SK-N-SH (cell line): ENCODE results near the gene THAP6. TPM values are rescaled to one million over a fixed set of nuclear protein-coding genes. Genes with fewer than 3 reads are reported as not detected.

Experiments used
- CTCF ChIA-PET: fragments of 300-600, 350-600 bp; formaldehyde crosslinking; extraction: SDS; loops from one replicate; lab custom pipeline; 2021; lab: Yijun Ruan, JAX
- POLR2A ChIA-PET: fragments of 350-600 bp; sonication (Branson Sonifier 250); formaldehyde crosslinking; extraction: SDS; loops from one replicate; lab custom pipeline; 2020; ENCODE audit warnings: antibody characterized with exemption, inconsistent platforms; lab: Yijun Ruan, JAX
- DNase-seq: peaks from one replicate; pipeline ENCODE4 v3.0.0; 2012
- H2AFZ ChIP-seq: fragments of 200-600 bp; sonication (generic); 2 replicates; pipeline ENCODE4 v1.8.1; 2016; ENCODE audit warnings: antibody characterized with exemption, mild to moderate bottlenecking, low read depth
- H3F3A ChIP-seq: fragments of 200-600 bp; sonication (generic); replicated peaks from 2 replicates; pipeline ENCODE3; 2016; ENCODE audit warnings: antibody characterized with exemption, mild to moderate bottlenecking; ENCODE audit not compliant: insufficient read depth
- H3K27ac ChIP-seq, 2 experiments: fragments of 200-500 bp in 1 of 2; fragments of 200-600 bp in 1 of 2; sonication (Bioruptor generic) in 1 of 2; sonication (generic), shearing (Covaris generic) in 1 of 2; 2 replicates each; pipeline versions ENCODE4 v1.5.1 to v1.6.1; 2014 to 2016; ENCODE audit warnings: low read depth in 2 of 2, inconsistent platforms in 1 of 2, low read length in 1 of 2, mild to moderate bottlenecking in 1 of 2, mixed read lengths in 1 of 2
- H3K27me3 ChIP-seq: fragments of 200-600 bp; sonication (generic), shearing (Covaris generic); 2 replicates; pipeline ENCODE4 v1.6.1; 2016; ENCODE audit warnings: mixed run types; ENCODE audit not compliant: insufficient read depth
- H3K36me3 ChIP-seq, 2 experiments: fragments of 200-500 bp in 1 of 2; fragments of 200-600 bp in 1 of 2; sonication (Bioruptor generic) in 1 of 2; sonication (generic) in 1 of 2; replicated peaks in 1 of 2; 2 replicates each; pipeline versions ENCODE3 to v1.5.1; 2014 to 2016; ENCODE audit warnings: low read length in 1 of 2, mild to moderate bottlenecking in 1 of 2; ENCODE audit not compliant: insufficient read depth in 2 of 2, control insufficient read depth in 1 of 2
- H3K4me1 ChIP-seq, 2 experiments: fragments of 200-500 bp in 1 of 2; fragments of 200-600 bp in 1 of 2; sonication (Bioruptor generic) in 1 of 2; sonication (generic), shearing (Covaris generic) in 1 of 2; 2 replicates each; pipeline versions ENCODE4 v1.5.1 to v1.6.1; 2014 to 2016; ENCODE audit warnings: low read depth in 1 of 2, low read length in 1 of 2, mixed run types in 1 of 2; ENCODE audit not compliant: insufficient read depth in 2 of 2, control insufficient read depth in 1 of 2
- H3K4me2 ChIP-seq: fragments of 200-600 bp; sonication (generic), shearing (Covaris generic); 2 replicates; pipeline ENCODE4 v1.6.1; 2017; ENCODE audit warnings: mixed run types
- H3K4me3 ChIP-seq, 2 experiments: fragments of 200-500 bp in 1 of 2; fragments of 200-600 bp in 1 of 2; sonication (Bioruptor generic) in 1 of 2; sonication (generic), shearing (Covaris generic) in 1 of 2; 2 replicates each; pipeline versions ENCODE4 v1.5.1 to v1.8.1; 2014 to 2016; ENCODE audit warnings: low read depth in 2 of 2, inconsistent platforms in 1 of 2, low read length in 1 of 2, mild to moderate bottlenecking in 1 of 2, mixed read lengths in 1 of 2, moderate library complexity in 1 of 2
- H3K79me2 ChIP-seq: fragments of 200-600 bp; sonication (generic); 2 replicates; pipeline ENCODE4 v1.8.1; 2017; ENCODE audit warnings: mild to moderate bottlenecking; ENCODE audit not compliant: insufficient read depth
- H3K9ac ChIP-seq: fragments of 200-600 bp; sonication (generic); 2 replicates; pipeline ENCODE4 v1.6.1; 2017; ENCODE audit warnings: mixed run types
- H3K9me2 ChIP-seq: fragments of 200-600 bp; sonication (generic); 2 replicates; pipeline ENCODE4 v1.6.1; 2017; ENCODE audit warnings: mixed run types
- H3K9me3 ChIP-seq: fragments of 200-600 bp; sonication (generic); 2 replicates; pipeline ENCODE4 v1.6.1; 2017; ENCODE audit warnings: mixed run types, mild to moderate bottlenecking, moderate library complexity
- H4K20me1 ChIP-seq: fragments of 200-600 bp; sonication (generic); 2 replicates; pipeline ENCODE4 v1.6.1; 2017; ENCODE audit warnings: mild to moderate bottlenecking, mixed run types; ENCODE audit not compliant: insufficient read depth
- CHD2 ChIP-seq: fragments of 150-350 bp; IDR thresholded peaks from 2 replicates; pipeline ENCODE4 v1.6.1; 2018; ENCODE audit warnings: low read length; ENCODE audit not compliant: partially characterized antibody
- ELF1 ChIP-seq: IDR thresholded peaks from 2 replicates; pipeline ENCODE4 v1.4.0; 2012
- EP300 ChIP-seq, 2 experiments: IDR thresholded peaks; 2 replicates each; pipeline versions ENCODE4 v1.4.0 to v1.6.1; 2012; ENCODE audit warnings: borderline replicate concordance in 1 of 2, low read depth in 1 of 2, low read length in 1 of 2
- EZH2phosphoT487 ChIP-seq: fragments of 200-600 bp; sonication (generic); IDR thresholded peaks from 2 replicates; pipeline ENCODE4 v1.6.1; 2017; ENCODE audit warnings: low read depth, mixed run types, mild to moderate bottlenecking, antibody characterized with exemption, moderate library complexity, borderline replicate concordance
- FOSL2 ChIP-seq: IDR thresholded peaks from 2 replicates; pipeline ENCODE4 v1.4.0; 2012; ENCODE audit warnings: low read depth, mild to moderate bottlenecking, moderate library complexity, borderline replicate concordance
- FOXJ3 ChIP-seq: sonication (generic); formaldehyde crosslinking; IDR thresholded peaks from 2 replicates; pipeline ENCODE4 v1.5.1; 2020; ENCODE audit warnings: mild to moderate bottlenecking, missing genetic modification reagents
- GABPA ChIP-seq: IDR thresholded peaks from 2 replicates; pipeline ENCODE4 v1.4.0; 2012; ENCODE audit warnings: low read depth, mild to moderate bottlenecking
- GATA2 ChIP-seq: sonication (generic); formaldehyde crosslinking; IDR thresholded peaks from 2 replicates; pipeline ENCODE4 v1.5.0; 2020; ENCODE audit warnings: mild to moderate bottlenecking, missing genetic modification reagents
- JUND ChIP-seq: IDR thresholded peaks from 2 replicates; pipeline ENCODE4 v1.4.0; 2012
- MEF2A ChIP-seq: IDR thresholded peaks from 2 replicates; pipeline ENCODE4 v1.4.0; 2012; ENCODE audit warnings: low read depth, borderline replicate concordance
- MXI1 ChIP-seq: IDR thresholded peaks from 2 replicates; pipeline ENCODE4 v1.6.1; 2012; ENCODE audit warnings: mild to moderate bottlenecking, low read depth, low read length, improper control_type of control experiment
- NFIC ChIP-seq: IDR thresholded peaks from 2 replicates; pipeline ENCODE4 v1.4.0; 2012; ENCODE audit warnings: borderline replicate concordance
- NRF1 ChIP-seq: IDR thresholded peaks from 2 replicates; pipeline ENCODE4 v1.6.1; 2012; ENCODE audit warnings: low read depth, mild to moderate bottlenecking, low read length
- RAD21 ChIP-seq: IDR thresholded peaks from 2 replicates; pipeline ENCODE4 v1.6.1; 2012; ENCODE audit warnings: mild to moderate bottlenecking, low read length
- RCOR1 ChIP-seq: fragments of 150-350 bp; IDR thresholded peaks from 2 replicates; pipeline ENCODE4 v1.6.1; 2017; ENCODE audit warnings: antibody characterized with exemption, low read length
- REST ChIP-seq: IDR thresholded peaks from 2 replicates; pipeline ENCODE4 v1.6.1; 2012; ENCODE audit warnings: mild to moderate bottlenecking, low read depth, low read length, moderate library complexity
- RFX5 ChIP-seq: IDR thresholded peaks from 2 replicates; pipeline ENCODE4 v1.6.1; 2012; ENCODE audit warnings: mild to moderate bottlenecking, improper control_type of control experiment, low read length
- RXRA ChIP-seq: IDR thresholded peaks from 2 replicates; pipeline ENCODE4 v1.4.0; 2012; ENCODE audit warnings: low read depth, mild to moderate bottlenecking, borderline replicate concordance
- SIN3A ChIP-seq: IDR thresholded peaks from 2 replicates; pipeline ENCODE4 v1.6.1; 2012; ENCODE audit warnings: low read depth, mild to moderate bottlenecking, low read length, moderate library complexity, borderline replicate concordance
- SMC3 ChIP-seq: IDR thresholded peaks from 2 replicates; pipeline ENCODE4 v1.6.1; 2012; ENCODE audit warnings: low read depth, low read length, improper control_type of control experiment
- TCF12 ChIP-seq: IDR thresholded peaks from 2 replicates; pipeline ENCODE4 v1.4.0; 2012
- YY1 ChIP-seq: IDR thresholded peaks from 2 replicates; pipeline ENCODE4 v1.4.0; 2012; ENCODE audit warnings: low read depth, mild to moderate bottlenecking
- ZBTB33 ChIP-seq: IDR thresholded peaks from 2 replicates; pipeline ENCODE4 v1.4.0; 2012; ENCODE audit warnings: low read depth, borderline replicate concordance
- WGBS: methylation state at CpG from one replicate; pipeline ENCODE4 v1.1.6; 2017; ENCODE audit warnings: low lambda C conversion rate; 5-methylcytosine and 5-hydroxymethylcytosine counted together
- polyA plus RNA-seq, 3 experiments: library from polyadenylated mRNA; depleted of rRNA; stranded (reverse); fragments of >200 nt; gene quantifications; 2 replicates each; pipeline ENCODE4 v1.2.3, GENCODE V29; 2012
- TF ChIP-seq, protein P1 (sequence below): IDR thresholded peaks from 2 replicates; pipeline ENCODE4 v1.4.0; 2012; ENCODE audit warnings: low read depth, borderline replicate concordance
- TF ChIP-seq, protein P2 (sequence below): fragments of 200-600 bp; sonication (generic); IDR thresholded peaks from 2 replicates; pipeline ENCODE4 v1.6.1; 2017; ENCODE audit warnings: antibody characterized with exemption, mild to moderate bottlenecking, moderate library complexity

The THAP6 gene
- 6.9 and 9.6 TPM in 2 replicates for polyA plus RNA-seq (2012; rRNA removed)
- polyA plus RNA-seq (2012; cell fraction: cytosol; rRNA removed), result 5.8 and 7.2 TPM in 2 replicates
- polyA plus RNA-seq (2012; cell fraction: nucleus; rRNA removed), result 13.3 and 31.3 TPM in 2 replicates

- Histone ChIP-seq H3K9me3 (no peaks in the 10 kb centered on the region), H3K4me2 (peak within 1 kb of the TSS; percentile 87), H3K27me3 (no peaks in the 10 kb centered on the region), H3K9me2 (no peaks in the 10 kb centered on the region), H3F3A (no peaks in the 10 kb centered on the region), H3K4me3 (peak within 1 kb of the TSS; percentile 90 to 93), H3K27ac (peak within 1 kb of the TSS; percentile 91 to 99), H2AFZ (peak within 1 kb of the TSS; percentile 98), H4K20me1 (no peaks in the 10 kb centered on the region), H3K79me2 (peaks cover 60% of the 10 kb centered on the region), H3K36me3 (peaks cover 29 to 37% of the 10 kb centered on the region in 2 experiments), H3K4me1 (peaks cover 0 to 7% of the 10 kb centered on the region in 2 experiments; a peak in 2 of 4 replicates), H3K9ac (peak within 1 kb of the TSS; percentile 83)
- POLR2A ChIA-PET, result interaction anchor here (0.7 to 1.4 kb wide), 6 partner anchors 9 to 210 kb away, joined by 3 to 6 read pairs (median 4); partner anchors contain the start of gene USO1
- WGBS, result under 1% methylated on average over 26 of the region's 61 CpGs
- DNase-seq, result peak; percentile 90
- CTCF ChIA-PET, result interaction anchor here (1.1 to 1.9 kb wide), 6 partner anchors 13 to 210 kb away, joined by 3 to 7 read pairs (median 4); partner anchors contain the start of gene USO1
- TF ChIP-seq CHD2, result peak; percentile 65
- no peak for TF ChIP-seq NFIC
- peak; percentile 9; the same call in 1 of the 2 replicates for TF ChIP-seq RFX5
- TF ChIP-seq, protein P1, sequence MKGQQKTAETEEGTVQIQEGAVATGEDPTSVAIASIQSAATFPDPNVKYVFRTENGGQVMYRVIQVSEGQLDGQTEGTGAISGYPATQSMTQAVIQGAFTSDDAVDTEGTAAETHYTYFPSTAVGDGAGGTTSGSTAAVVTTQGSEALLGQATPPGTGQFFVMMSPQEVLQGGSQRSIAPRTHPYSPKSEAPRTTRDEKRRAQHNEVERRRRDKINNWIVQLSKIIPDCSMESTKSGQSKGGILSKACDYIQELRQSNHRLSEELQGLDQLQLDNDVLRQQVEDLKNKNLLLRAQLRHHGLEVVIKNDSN, result peak; percentile 98
- TF ChIP-seq ZBTB33, result no peak
- 0 out of 2 replicates have a peak, but pooled peaks have one; percentile 29 for TF ChIP-seq RCOR1
- peak; percentile 65; the same call in 1 of the 2 replicates for TF ChIP-seq FOXJ3 (CRISPR knock-in tag)
- TF ChIP-seq MEF2A, result no peak
- TF ChIP-seq JUND, result no peak
- TF ChIP-seq, protein P2, sequence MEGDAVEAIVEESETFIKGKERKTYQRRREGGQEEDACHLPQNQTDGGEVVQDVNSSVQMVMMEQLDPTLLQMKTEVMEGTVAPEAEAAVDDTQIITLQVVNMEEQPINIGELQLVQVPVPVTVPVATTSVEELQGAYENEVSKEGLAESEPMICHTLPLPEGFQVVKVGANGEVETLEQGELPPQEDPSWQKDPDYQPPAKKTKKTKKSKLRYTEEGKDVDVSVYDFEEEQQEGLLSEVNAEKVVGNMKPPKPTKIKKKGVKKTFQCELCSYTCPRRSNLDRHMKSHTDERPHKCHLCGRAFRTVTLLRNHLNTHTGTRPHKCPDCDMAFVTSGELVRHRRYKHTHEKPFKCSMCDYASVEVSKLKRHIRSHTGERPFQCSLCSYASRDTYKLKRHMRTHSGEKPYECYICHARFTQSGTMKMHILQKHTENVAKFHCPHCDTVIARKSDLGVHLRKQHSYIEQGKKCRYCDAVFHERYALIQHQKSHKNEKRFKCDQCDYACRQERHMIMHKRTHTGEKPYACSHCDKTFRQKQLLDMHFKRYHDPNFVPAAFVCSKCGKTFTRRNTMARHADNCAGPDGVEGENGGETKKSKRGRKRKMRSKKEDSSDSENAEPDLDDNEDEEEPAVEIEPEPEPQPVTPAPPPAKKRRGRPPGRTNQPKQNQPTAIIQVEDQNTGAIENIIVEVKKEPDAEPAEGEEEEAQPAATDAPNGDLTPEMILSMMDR, result no peak
- TF ChIP-seq RAD21, result no peak
- TF ChIP-seq FOSL2, result no peak
- no peak for TF ChIP-seq EZH2phosphoT487
- no peak; the same call in 1 of the 2 replicates for TF ChIP-seq GATA2 (CRISPR knock-in tag)
- peak; percentile 24; the same call in 1 of the 2 replicates for TF ChIP-seq SIN3A
- TF ChIP-seq ELF1, result peak; percentile 95
- no peak for TF ChIP-seq REST
- TF ChIP-seq RXRA, result no peak
- TF ChIP-seq YY1, result peak; percentile 95
- peak; percentile 82 for TF ChIP-seq MXI1
- no peak for TF ChIP-seq EP300 (IDR thresholded peaks at IDR 0.05; ENCODE audit: borderline replicate concordance in 1 of 2, low read depth in 1 of 2, low read length in 1 of 2)
- no peak for TF ChIP-seq SMC3
- peak; percentile 28; the same call in 1 of the 2 replicates for TF ChIP-seq NRF1
- peak; percentile 36; the same call in 1 of the 2 replicates for TF ChIP-seq TCF12
- TF ChIP-seq GABPA, result peak; percentile 96
Observed at GRCh38 chr4:75514131-75514948, at the start of gene THAP6, which contains the start of gene RCHY1. THAP6 (plus strand) TSS chr4:75514473; CDS start chr4:75515453, 980 bp downstream. RCHY1 (minus strand) TSS chr4:75514403; CDS start chr4:75514286, 117 bp downstream.
